HepG2 (cell line): ENCODE measurements around the gene MARS1. TPM values are rescaled to one million over a fixed set of nuclear protein-coding genes. Genes with fewer than 3 reads are reported as not detected.
A peak's percentile ranks its signal among the peaks of the same experiment; 100 is the strongest.

Experiments used
- DNMT3B ChIP-seq: conservative IDR thresholded peaks from 2 replicates; pipeline ENCODE4 v1.6.1; 2016; ENCODE audit warnings: missing biosample characterization, control low read depth
- HOXD1 ChIP-seq: sonication (generic); formaldehyde crosslinking; IDR thresholded peaks from 2 replicates; pipeline ENCODE4 v1.5.0; 2020; ENCODE audit warnings: missing genetic modification reagents
- MAFG ChIP-seq: sonication (generic); formaldehyde crosslinking; IDR thresholded peaks from 2 replicates; pipeline ENCODE4 v1.5.1; 2020; ENCODE audit warnings: mild to moderate bottlenecking, missing genetic modification reagents
- MYC ChIP-seq: sonication (generic); formaldehyde crosslinking; IDR thresholded peaks from 2 replicates; pipeline ENCODE4 v1.9.0; 2021; ENCODE audit warnings: missing genetic modification reagents, borderline replicate concordance
- POGZ ChIP-seq: sonication (generic); formaldehyde crosslinking; IDR thresholded peaks from 2 replicates; pipeline ENCODE4 v1.4.0; 2020; ENCODE audit warnings: mild to moderate bottlenecking, missing genetic modification reagents
- RFX3 ChIP-seq: IDR thresholded peaks from 2 replicates; pipeline ENCODE4 v1.6.1; 2016; ENCODE audit warnings: missing biosample characterization, missing genetic modification reagents
- TBP ChIP-seq: sonication (generic); formaldehyde crosslinking; IDR thresholded peaks from 2 replicates; pipeline ENCODE4 v1.5.0; 2020; ENCODE audit warnings: missing genetic modification reagents
- TEAD2 ChIP-seq: sonication (generic); formaldehyde crosslinking; IDR thresholded peaks from 2 replicates; pipeline ENCODE4 v1.9.0; 2021; ENCODE audit warnings: missing genetic modification reagents
- ZFP90 ChIP-seq: sonication (generic); formaldehyde crosslinking; IDR thresholded peaks from 2 replicates; pipeline ENCODE4 v1.8.0; 2022; ENCODE audit warnings: missing genetic modification reagents, mild to moderate bottlenecking, inconsistent platforms, borderline replicate concordance
- ZNF251 ChIP-seq: sonication (generic); formaldehyde crosslinking; IDR thresholded peaks from 2 replicates; pipeline ENCODE4 v1.9.0; 2021; ENCODE audit warnings: mild to moderate bottlenecking, missing genetic modification reagents
- ZNF256 ChIP-seq: sonication (generic); formaldehyde crosslinking; conservative IDR thresholded peaks from 2 replicates; pipeline ENCODE4 v1.4.0; 2020; ENCODE audit warnings: missing genetic modification reagents
- ZNF543 ChIP-seq: sonication (generic); formaldehyde crosslinking; IDR thresholded peaks from 2 replicates; pipeline ENCODE4 v1.4.0; 2020; ENCODE audit warnings: mild to moderate bottlenecking, missing genetic modification reagents
- polyA plus RNA-seq, 8 experiments: library from polyadenylated mRNA; depleted of rRNA in 3 of 8; stranded (reverse) in 7 of 8; unstranded in 1 of 8; fragments of >200 nt; fragmentation: Illumina TruSeq in 4 of 8; extraction: Trizol in 4 of 8; gene quantifications; 2 replicates each; pipeline versions ENCODE4 v1.2.1 to v1.2.3, GENCODE V29; 2011 to 2016; ENCODE audit warnings: low read depth in 4 of 8, missing spikeins in 1 of 8, mixed read lengths in 1 of 8; ENCODE audit not compliant: insufficient read depth in 1 of 8
- total RNA-seq, 5 experiments: library from RNA; depleted of rRNA; stranded (reverse); fragments of >200 nt; fragmentation: Illumina TruSeq; extraction: Trizol; gene quantifications; 2 replicates each; pipeline ENCODE4 v1.2.3, GENCODE V29; 2016; ENCODE audit warnings: low read depth in 1 of 5
- TF ChIP-seq, protein P1 (sequence below): IDR thresholded peaks from 2 replicates; pipeline ENCODE4 v1.6.1; 2016; ENCODE audit warnings: low read depth, borderline replicate concordance
- TF ChIP-seq, protein P2 (sequence below): IDR thresholded peaks from 2 replicates; pipeline ENCODE4 v1.6.1; 2012; ENCODE audit warnings: low read depth, low read length, improper control_type of control experiment
- TF ChIP-seq, protein P3 (sequence below), 2 experiments: fragments of 450-650 bp in 1 of 2; sonication (generic) in 1 of 2; formaldehyde crosslinking in 1 of 2; IDR thresholded peaks; 2 replicates each; pipeline versions ENCODE4 v1.6.1 to v1.8.0; 2016 to 2022; ENCODE audit warnings: antibody characterized with exemption in 1 of 2, mild to moderate bottlenecking in 1 of 2, missing genetic modification reagents in 1 of 2
- TF ChIP-seq, protein P4 (sequence below): sonication (generic); formaldehyde crosslinking; IDR thresholded peaks from 2 replicates; pipeline ENCODE4 v1.5.0; 2020; ENCODE audit warnings: missing genetic modification reagents, mild to moderate bottlenecking, borderline replicate concordance

MARS1 gene
- total and polyA plus RNA-seq, 2 of the 13 experiments (the other 11 are each of a cell fraction or from before 2014, with no cell fraction given): 115 to 181 TPM

DNA sequence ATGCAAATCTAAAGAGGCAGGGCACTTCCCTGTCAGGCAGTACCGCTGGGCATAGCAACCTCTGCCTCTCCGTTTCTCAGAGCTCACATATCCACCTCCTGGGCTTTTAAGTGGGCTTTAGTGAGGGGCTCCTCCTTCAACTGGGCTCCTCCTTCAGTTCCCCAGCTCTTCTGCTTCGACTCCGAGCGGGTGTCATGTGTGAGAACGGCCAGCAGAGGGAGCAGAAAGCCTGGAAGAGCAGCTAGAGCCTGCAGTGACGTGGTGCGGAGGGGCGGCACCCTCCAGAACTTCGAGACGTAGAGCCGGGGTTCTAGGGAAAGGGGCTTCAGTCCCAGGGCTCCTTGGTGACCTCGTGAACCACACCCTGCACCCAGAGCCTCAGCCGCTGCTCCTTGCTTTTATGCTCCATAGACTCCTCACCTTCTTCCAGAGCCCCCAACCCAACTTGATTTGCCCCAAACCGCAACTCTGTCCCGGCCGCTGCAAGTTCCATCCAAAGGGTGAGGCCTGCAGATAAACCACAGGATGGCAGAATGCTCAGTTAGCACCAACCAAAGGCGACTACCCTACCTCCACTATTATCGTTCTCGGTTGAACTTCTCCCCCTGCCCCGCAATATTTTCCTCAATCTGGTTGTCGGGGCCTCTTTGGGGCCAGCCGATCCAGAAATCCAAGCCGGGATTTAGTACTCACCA is 28.7 kb upstream of the MARS1 start (continued):
- TF ChIP-seq, protein P1, sequence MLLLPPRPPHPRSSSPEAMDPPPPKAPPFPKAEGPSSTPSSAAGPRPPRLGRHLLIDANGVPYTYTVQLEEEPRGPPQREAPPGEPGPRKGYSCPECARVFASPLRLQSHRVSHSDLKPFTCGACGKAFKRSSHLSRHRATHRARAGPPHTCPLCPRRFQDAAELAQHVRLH (CRISPR knock-in tag): no peak
- TF ChIP-seq ZNF251 (CRISPR knock-in tag) (no peak), ZNF256 (CRISPR knock-in tag) (no peak), TEAD2 (CRISPR knock-in tag) (no peak), ZFP90 (CRISPR knock-in tag) (no peak), RFX3 (CRISPR knock-in tag) (no peak), MYC (no peak), HOXD1 (CRISPR knock-in tag) (no peak), DNMT3B (no peak), MAFG (CRISPR knock-in tag) (no peak), TBP (no peak), POGZ (peak; percentile 35; the same call in 1 of the 2 replicates), ZNF543 (no peak)
- TF ChIP-seq, protein P2, sequence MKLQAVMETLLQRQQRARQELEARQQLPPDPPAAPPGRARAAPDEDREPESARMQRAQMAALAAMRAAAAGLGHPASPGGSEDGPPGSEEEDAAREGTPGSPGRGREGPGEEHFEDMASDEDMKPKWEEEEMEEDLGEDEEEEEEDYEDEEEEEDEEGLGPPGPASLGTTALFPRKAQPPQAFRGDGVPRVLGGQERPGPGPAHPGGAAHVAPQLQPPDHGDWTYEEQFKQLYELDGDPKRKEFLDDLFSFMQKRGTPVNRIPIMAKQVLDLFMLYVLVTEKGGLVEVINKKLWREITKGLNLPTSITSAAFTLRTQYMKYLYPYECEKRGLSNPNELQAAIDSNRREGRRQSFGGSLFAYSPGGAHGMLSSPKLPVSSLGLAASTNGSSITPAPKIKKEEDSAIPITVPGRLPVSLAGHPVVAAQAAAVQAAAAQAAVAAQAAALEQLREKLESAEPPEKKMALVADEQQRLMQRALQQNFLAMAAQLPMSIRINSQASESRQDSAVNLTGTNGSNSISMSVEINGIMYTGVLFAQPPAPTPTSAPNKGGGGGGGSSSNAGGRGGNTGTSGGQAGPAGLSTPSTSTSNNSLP: no peak
- TF ChIP-seq, protein P3, sequence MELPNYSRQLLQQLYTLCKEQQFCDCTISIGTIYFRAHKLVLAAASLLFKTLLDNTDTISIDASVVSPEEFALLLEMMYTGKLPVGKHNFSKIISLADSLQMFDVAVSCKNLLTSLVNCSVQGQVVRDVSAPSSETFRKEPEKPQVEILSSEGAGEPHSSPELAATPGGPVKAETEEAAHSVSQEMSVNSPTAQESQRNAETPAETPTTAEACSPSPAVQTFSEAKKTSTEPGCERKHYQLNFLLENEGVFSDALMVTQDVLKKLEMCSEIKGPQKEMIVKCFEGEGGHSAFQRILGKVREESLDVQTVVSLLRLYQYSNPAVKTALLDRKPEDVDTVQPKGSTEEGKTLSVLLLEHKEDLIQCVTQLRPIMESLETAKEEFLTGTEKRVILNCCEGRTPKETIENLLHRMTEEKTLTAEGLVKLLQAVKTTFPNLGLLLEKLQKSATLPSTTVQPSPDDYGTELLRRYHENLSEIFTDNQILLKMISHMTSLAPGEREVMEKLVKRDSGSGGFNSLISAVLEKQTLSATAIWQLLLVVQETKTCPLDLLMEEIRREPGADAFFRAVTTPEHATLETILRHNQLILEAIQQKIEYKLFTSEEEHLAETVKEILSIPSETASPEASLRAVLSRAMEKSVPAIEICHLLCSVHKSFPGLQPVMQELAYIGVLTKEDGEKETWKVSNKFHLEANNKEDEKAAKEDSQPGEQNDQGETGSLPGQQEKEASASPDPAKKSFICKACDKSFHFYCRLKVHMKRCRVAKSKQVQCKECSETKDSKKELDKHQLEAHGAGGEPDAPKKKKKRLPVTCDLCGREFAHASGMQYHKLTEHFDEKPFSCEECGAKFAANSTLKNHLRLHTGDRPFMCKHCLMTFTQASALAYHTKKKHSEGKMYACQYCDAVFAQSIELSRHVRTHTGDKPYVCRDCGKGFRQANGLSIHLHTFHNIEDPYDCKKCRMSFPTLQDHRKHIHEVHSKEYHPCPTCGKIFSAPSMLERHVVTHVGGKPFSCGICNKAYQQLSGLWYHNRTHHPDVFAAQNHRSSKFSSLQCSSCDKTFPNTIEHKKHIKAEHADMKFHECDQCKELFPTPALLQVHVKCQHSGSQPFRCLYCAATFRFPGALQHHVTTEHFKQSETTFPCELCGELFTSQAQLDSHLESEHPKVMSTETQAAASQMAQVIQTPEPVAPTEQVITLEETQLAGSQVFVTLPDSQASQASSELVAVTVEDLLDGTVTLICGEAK (IDR thresholded peaks at IDR 0.05): no peak
- TF ChIP-seq, protein P3 (CRISPR knock-in tag; IDR thresholded peaks at IDR 0.05): no peak
- TF ChIP-seq, protein P4, sequence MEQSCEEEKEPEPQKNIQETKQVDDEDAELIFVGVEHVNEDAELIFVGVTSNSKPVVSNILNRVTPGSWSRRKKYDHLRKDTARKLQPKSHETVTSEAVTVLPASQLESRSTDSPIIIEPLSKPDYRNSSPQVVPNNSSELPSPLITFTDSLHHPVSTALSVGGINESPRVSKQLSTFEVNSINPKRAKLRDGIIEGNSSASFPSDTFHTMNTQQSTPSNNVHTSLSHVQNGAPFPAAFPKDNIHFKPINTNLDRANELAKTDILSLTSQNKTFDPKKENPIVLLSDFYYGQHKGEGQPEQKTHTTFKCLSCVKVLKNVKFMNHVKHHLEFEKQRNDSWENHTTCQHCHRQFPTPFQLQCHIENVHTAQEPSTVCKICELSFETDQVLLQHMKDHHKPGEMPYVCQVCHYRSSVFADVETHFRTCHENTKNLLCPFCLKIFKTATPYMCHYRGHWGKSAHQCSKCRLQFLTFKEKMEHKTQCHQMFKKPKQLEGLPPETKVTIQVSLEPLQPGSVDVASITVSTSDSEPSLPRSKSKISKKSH: no peak
